Natural killer cell (primary cell): Measurements from ENCODE around the gene SPEN. TPM values are rescaled to one million over a fixed set of nuclear protein-coding genes. Genes with fewer than 3 reads are reported as not detected.
A peak's percentile ranks its signal among the peaks of the same experiment; 100 is the strongest.

Experiments used
- ATAC-seq, 3 donors: fragments of 150-1000 bp in 2 of 3; fragments of 200-7000 bp in 1 of 3; cut with Tn5 transposase; 1 replicate in 1 of 3; 2 replicates in 2 of 3; pipeline ENCODE4 v1.10.0; 2021; ENCODE audit warnings: mild to moderate bottlenecking in 2 of 3, moderate library complexity in 2 of 3
- DNase-seq, 2 donors: peaks; one replicate each; pipeline versions ENCODE4 v3.0.0 to v3.0.0-alpha.2; 2013 to 2021; ENCODE audit warnings: mixed read lengths in 1 of 2
- H3K27ac ChIP-seq: one replicate; pipeline ENCODE4 v1.5.1; 2013; ENCODE audit warnings: mild to moderate bottlenecking, low read length
- H3K27me3 ChIP-seq: one replicate; pipeline ENCODE4 v1.6.1; 2013; ENCODE audit warnings: low read length; ENCODE audit not compliant: control insufficient read depth, insufficient read depth
- H3K36me3 ChIP-seq: one replicate; pipeline ENCODE4 v1.6.1; 2013; ENCODE audit warnings: low read length; ENCODE audit not compliant: control insufficient read depth, insufficient read depth
- H3K4me1 ChIP-seq: one replicate; pipeline ENCODE4 v1.6.1; 2013; ENCODE audit warnings: low read length; ENCODE audit not compliant: control insufficient read depth, insufficient read depth
- H3K4me3 ChIP-seq: one replicate; pipeline ENCODE4 v1.5.1; 2013; ENCODE audit warnings: low read length
- H3K9me3 ChIP-seq: one replicate; pipeline ENCODE4 v1.6.1; 2013; ENCODE audit warnings: low read length; ENCODE audit not compliant: control insufficient read depth, insufficient read depth
- H3K27ac Mint-ChIP-seq, 2 donors: one replicate each; pipeline ENCODE4 v1.8.0; 2022; ENCODE audit warnings: mild to moderate bottlenecking in 2 of 2, mixed read lengths in 2 of 2, moderate library complexity in 1 of 2
- H3K27me3 Mint-ChIP-seq, 2 donors: one replicate each; pipeline ENCODE4 v1.8.0; 2022; ENCODE audit warnings: low read depth in 2 of 2, mixed read lengths in 2 of 2
- H3K36me3 Mint-ChIP-seq: one replicate; pipeline ENCODE4 v1.8.0; 2022; ENCODE audit warnings: mixed read lengths
- H3K4me1 Mint-ChIP-seq, 2 donors: one replicate each; pipeline ENCODE4 v1.8.0; 2022; ENCODE audit warnings: mixed read lengths in 2 of 2
- H3K4me3 Mint-ChIP-seq: one replicate; pipeline ENCODE4 v1.8.0; 2022; ENCODE audit warnings: mild to moderate bottlenecking, moderate library complexity, mixed read lengths
- H3K9me3 Mint-ChIP-seq, 2 donors: one replicate each; pipeline ENCODE4 v1.8.0; 2022; ENCODE audit warnings: mixed read lengths in 2 of 2
- WGBS: methylation state at CpG from one replicate; pipeline ENCODE4 v1.1.7; 2013; ENCODE audit warnings: missing lambda C conversion rate; ENCODE audit not compliant: insufficient coverage; 5-methylcytosine and 5-hydroxymethylcytosine counted together
- intact Hi-C: fragments of 100-400 bp; cut with micrococcal nuclease; formaldehyde crosslinking; loops from one replicate; pipeline ENCODE4 v1.14.2; 2022
- total RNA-seq, 4 donors: library from RNA; stranded (reverse); fragments of 120-200 nt in 1 of 4; gene quantifications; one replicate each; pipeline versions ENCODE4 v1.2.3 to v1.2.4, GENCODE V29; 2013 to 2022
- TF ChIP-seq, protein P1 (sequence below): fragments of 200-600 bp; IDR thresholded peaks from one replicate; pipeline ENCODE4 v1.8.0; 2022; ENCODE audit warnings: antibody characterized with exemption

Gene SPEN
- total RNA-seq, 3 donors from 2014 or later (not counting 1 experiment from before 2014, with no cell fraction given), result 98.1 to 114 (median 105) TPM

- peaks cover 41 to 43% of the 10 kb centered on the region in 2 donors for H3K4me1 Mint-ChIP-seq
- Histone ChIP-seq H3K9me3 (no peaks in the 10 kb centered on the region), H3K36me3 (peaks cover 15% of the 10 kb centered on the region), H3K27ac (no peak overlapping the region), H3K4me3 (no peak overlapping the region), H3K27me3 (no peaks in the 10 kb centered on the region), H3K4me1 (no peaks in the 10 kb centered on the region)
- no peak for ATAC-seq
- no peak overlapping the region for H3K27ac Mint-ChIP-seq
- no peaks in the 10 kb centered on the region for H3K27me3 Mint-ChIP-seq
- no peak overlapping the region for H3K4me3 Mint-ChIP-seq
- WGBS, result no CpG with 5 or more reads among the region's 2 CpGs
- no peak for DNase-seq
- TF ChIP-seq, protein P1, sequence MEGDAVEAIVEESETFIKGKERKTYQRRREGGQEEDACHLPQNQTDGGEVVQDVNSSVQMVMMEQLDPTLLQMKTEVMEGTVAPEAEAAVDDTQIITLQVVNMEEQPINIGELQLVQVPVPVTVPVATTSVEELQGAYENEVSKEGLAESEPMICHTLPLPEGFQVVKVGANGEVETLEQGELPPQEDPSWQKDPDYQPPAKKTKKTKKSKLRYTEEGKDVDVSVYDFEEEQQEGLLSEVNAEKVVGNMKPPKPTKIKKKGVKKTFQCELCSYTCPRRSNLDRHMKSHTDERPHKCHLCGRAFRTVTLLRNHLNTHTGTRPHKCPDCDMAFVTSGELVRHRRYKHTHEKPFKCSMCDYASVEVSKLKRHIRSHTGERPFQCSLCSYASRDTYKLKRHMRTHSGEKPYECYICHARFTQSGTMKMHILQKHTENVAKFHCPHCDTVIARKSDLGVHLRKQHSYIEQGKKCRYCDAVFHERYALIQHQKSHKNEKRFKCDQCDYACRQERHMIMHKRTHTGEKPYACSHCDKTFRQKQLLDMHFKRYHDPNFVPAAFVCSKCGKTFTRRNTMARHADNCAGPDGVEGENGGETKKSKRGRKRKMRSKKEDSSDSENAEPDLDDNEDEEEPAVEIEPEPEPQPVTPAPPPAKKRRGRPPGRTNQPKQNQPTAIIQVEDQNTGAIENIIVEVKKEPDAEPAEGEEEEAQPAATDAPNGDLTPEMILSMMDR, result no peak
- no peaks in the 10 kb centered on the region for H3K9me3 Mint-ChIP-seq
- intact Hi-C loops, result no loop called here
- no peaks in the 10 kb centered on the region for H3K36me3 Mint-ChIP-seq
Measured at GRCh38 chr1:15869413-15869812, 21.9 kb downstream of the SPEN start.

GRCh38 chr1:15870421-15870820 is 22.9 kb downstream of the SPEN start:
- no peaks in the 10 kb centered on the region for H3K9me3 Mint-ChIP-seq
- Histone ChIP-seq H3K27ac (no peak overlapping the region), H3K36me3 (peaks cover 18% of the 10 kb centered on the region), H3K9me3 (no peaks in the 10 kb centered on the region), H3K4me3 (no peak overlapping the region), H3K27me3 (no peaks in the 10 kb centered on the region), H3K4me1 (no peaks in the 10 kb centered on the region)
- ATAC-seq, result no peak
- H3K27me3 Mint-ChIP-seq, result no peaks in the 10 kb centered on the region
- 73% methylated on average over 1 of the region's 1 CpG for WGBS
- no peak for DNase-seq
- intact Hi-C loops, result no loop called here
- peak overlapping the region; percentile 14 to 27 for H3K27ac Mint-ChIP-seq
- H3K4me3 Mint-ChIP-seq, result no peak overlapping the region
- H3K36me3 Mint-ChIP-seq, result no peaks in the 10 kb centered on the region
- peaks cover 45 to 48% of the 10 kb centered on the region in 2 donors for H3K4me1 Mint-ChIP-seq
- TF ChIP-seq, protein P1, result no peak

- H3K4me1 Mint-ChIP-seq, result peaks cover 33 to 41% of the 10 kb centered on the region in 2 donors
- H3K36me3 Mint-ChIP-seq, result no peaks in the 10 kb centered on the region
- no peak for DNase-seq
- WGBS, result no CpG with 5 or more reads among the region's 1 CpG
- no peaks in the 10 kb centered on the region for H3K9me3 Mint-ChIP-seq
- Histone ChIP-seq H3K9me3 (no peaks in the 10 kb centered on the region), H3K4me1 (no peaks in the 10 kb centered on the region), H3K27ac (no peak overlapping the region), H3K27me3 (no peaks in the 10 kb centered on the region), H3K36me3 (peaks cover 34% of the 10 kb centered on the region), H3K4me3 (no peak overlapping the region)
- H3K4me3 Mint-ChIP-seq, result no peak overlapping the region
- no peak for ATAC-seq
- H3K27ac Mint-ChIP-seq, result peak overlapping the region; percentile 53 to 75
- intact Hi-C loops, result no loop called here
- TF ChIP-seq, protein P1, result no peak
- H3K27me3 Mint-ChIP-seq, result no peaks in the 10 kb centered on the region
Measured at GRCh38 chr1:15874471-15874870, 27.0 kb downstream of the SPEN start.

DNA sequence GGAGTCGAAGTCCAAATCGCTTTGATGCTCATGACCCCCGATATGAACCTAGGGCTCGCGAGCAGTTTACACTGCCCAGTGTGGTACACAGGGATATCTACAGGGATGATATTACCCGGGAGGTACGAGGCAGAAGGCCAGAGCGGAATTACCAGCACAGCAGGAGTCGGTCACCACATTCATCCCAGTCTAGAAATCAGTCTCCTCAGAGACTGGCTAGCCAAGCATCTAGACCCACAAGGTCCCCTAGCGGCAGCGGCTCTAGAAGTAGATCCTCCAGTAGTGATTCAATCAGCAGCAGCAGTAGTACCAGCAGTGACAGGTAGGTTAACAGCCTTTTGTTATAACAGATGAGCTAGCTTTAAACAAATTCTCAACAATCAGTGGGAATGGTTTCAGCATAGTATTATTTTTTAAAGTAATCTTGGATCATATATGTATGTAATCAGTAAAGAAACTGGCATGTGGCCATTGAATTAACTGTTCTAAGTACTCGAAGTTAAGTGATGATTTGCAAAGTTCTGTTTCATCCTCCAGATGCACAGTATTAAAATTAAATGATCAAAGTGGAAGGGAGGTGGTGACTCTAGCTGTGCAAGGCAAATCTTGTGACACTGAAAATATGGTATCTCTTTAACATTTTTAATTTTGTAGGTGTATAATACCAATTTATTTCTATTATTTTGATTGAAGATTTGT is 29.0 kb downstream of the SPEN start:
- intact Hi-C loops, result no loop called here
- H3K4me3 ChIP-seq, result no peak overlapping the region
- H3K9me3 ChIP-seq, result no peaks in the 10 kb centered on the region
- H3K36me3 Mint-ChIP-seq, result no peaks in the 10 kb centered on the region
- H3K4me1 ChIP-seq, result no peaks in the 10 kb centered on the region
- no peaks in the 10 kb centered on the region for H3K9me3 Mint-ChIP-seq
- no peak for ATAC-seq
- WGBS, result 97% methylated on average over 12 of the region's 12 CpGs
- H3K4me1 Mint-ChIP-seq, result peaks cover 32 to 38% of the 10 kb centered on the region in 2 donors
- peak overlapping the region in 1 of 2 donors; percentile 34 for H3K27ac Mint-ChIP-seq
- peaks cover 34% of the 10 kb centered on the region for H3K36me3 ChIP-seq
- H3K27me3 ChIP-seq, result no peaks in the 10 kb centered on the region
- no peak overlapping the region for H3K27ac ChIP-seq
- no peak overlapping the region for H3K4me3 Mint-ChIP-seq
- no peaks in the 10 kb centered on the region for H3K27me3 Mint-ChIP-seq
- peak in 1 of 2 donors; percentile 16 for DNase-seq
- TF ChIP-seq, protein P1, result no peak
